ENCODE data around the gene ZNF630. TPM values are rescaled to one million over a fixed set of nuclear protein-coding genes. Genes with fewer than 3 reads are reported as not detected.

Gene ZNF630
- total and polyA plus RNA-seq, 2 donors (not counting 3 experiments of a cell fraction or from before 2014, with no cell fraction given), result 0.87 to 1.6 TPM

DNA sequence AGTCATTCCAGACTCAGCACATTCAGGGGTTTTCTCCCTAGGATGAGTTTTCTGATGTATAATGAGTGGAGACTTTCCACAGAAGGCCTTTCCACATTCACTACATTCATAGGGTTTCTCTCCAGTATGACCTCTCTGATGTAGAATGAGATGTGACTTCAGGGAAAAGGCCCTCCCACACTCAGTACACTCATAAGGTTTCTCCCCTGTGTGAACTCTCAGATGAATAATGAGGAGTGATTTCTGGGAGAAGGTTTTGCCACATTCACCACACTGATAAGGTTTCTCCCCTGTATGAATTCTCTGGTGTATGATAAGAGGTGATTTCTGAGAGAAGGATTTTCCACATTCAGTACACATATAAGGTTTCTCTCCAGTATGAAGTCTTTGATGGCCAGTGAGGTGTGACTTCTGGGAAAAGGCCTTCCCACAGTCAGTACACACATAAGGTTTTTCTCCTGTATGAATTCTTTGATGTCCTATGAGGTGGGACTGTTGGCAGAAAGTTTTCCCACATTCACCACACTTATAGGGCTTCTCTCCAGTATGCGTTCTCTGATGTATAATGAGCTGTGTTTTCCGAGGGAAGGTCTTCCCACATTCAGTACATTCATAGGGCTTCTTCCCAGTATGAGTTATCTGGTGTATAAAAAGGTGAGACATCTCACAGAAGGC lies 12.7 kb downstream of the ZNF630 start:
- no TSS peak for BruUV-seq (replicated peaks)
- Histone ChIP-seq H3K36me3 (ENCODE audit: control insufficient read depth in 2 of 2, extremely low read depth in 1 of 2, insufficient read depth in 2 of 2, low read length in 2 of 2) (peaks cover 0 to 2% of the 10 kb centered on the region in 2 experiments), H3K9ac (replicated peaks; ENCODE audit: extremely low read depth, insufficient read depth, low read length) (no peak overlapping the region), H3K79me2 (ENCODE audit: control insufficient read depth, insufficient read depth, low read length) (no peaks in the 10 kb centered on the region), H4K20me1 (replicated peaks; ENCODE audit: control insufficient read depth, extremely low read depth, insufficient read depth, low read length) (no peaks in the 10 kb centered on the region), H3K4me2 (ENCODE audit: insufficient read depth, low read length) (no peak overlapping the region), H3K4me1 (ENCODE audit: control insufficient read depth, extremely low read depth, insufficient read depth, low read length) (no peaks in the 10 kb centered on the region), H3K27ac (ENCODE audit: insufficient read depth, low read depth, low read length) (no peak overlapping the region), H2AFZ (ENCODE audit: low read depth, low read length) (no peak overlapping the region), H3K9me1 (replicated peaks; ENCODE audit: control insufficient read depth, extremely low read depth, insufficient read depth, low read length) (no peaks in the 10 kb centered on the region), H3K27me3 (ENCODE audit: control insufficient read depth in 2 of 2, insufficient read depth in 2 of 2, low read length in 2 of 2) (no peaks in the 10 kb centered on the region), H3K9me3 (replicated peaks; ENCODE audit: control insufficient read depth, insufficient read depth, low read length) (no peaks in the 10 kb centered on the region), H3K4me3 (replicated peaks in 1 of 3; ENCODE audit: insufficient read depth in 1 of 3, low read depth in 1 of 3, low read length in 3 of 3) (no peak overlapping the region)
- intact Hi-C loops (cut with micrococcal nuclease) (no loop called here), dilution Hi-C loops (cut with MboI; ENCODE audit: extremely low pct_ligation_motif_present, low sequenced_read_pairs) (no loop called here)
- ChIA-PET POLR2A (no interaction called here), CTCF (no interaction called here)
- DNase-seq (ENCODE audit: low read depth, low spot score), result no peak
- TF ChIP-seq JUN (IDR thresholded peaks at IDR 0.05; ENCODE audit: borderline replicate concordance, insufficient read depth, insufficient read length, low read depth) (no peak), MYC (IDR thresholded peaks at IDR 0.05; ENCODE audit: low read depth, low read length) (no peak), EZH2 (IDR thresholded peaks at IDR 0.05; ENCODE audit: borderline replicate concordance, low read depth, low read length, severe bottlenecking) (no peak), FOS (IDR thresholded peaks at IDR 0.05; ENCODE audit: borderline replicate concordance, insufficient read depth, low read length) (no peak), POLR2A (IDR thresholded peaks at IDR 0.05; ENCODE audit: low read depth, low read length) (no peak), POLR2AphosphoS5 (IDR thresholded peaks at IDR 0.05; ENCODE audit: insufficient read depth, low read depth, low read length) (no peak), GATA2 (IDR thresholded peaks at IDR 0.05; ENCODE audit: insufficient read depth, insufficient read length, low read depth, low read length) (no peak)
- TF ChIP-seq, protein P1, sequence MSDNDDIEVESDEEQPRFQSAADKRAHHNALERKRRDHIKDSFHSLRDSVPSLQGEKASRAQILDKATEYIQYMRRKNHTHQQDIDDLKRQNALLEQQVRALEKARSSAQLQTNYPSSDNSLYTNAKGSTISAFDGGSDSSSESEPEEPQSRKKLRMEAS (IDR thresholded peaks at IDR 0.05; ENCODE audit: insufficient read depth, insufficient read length), result no peak
- TF ChIP-seq, protein P2, sequence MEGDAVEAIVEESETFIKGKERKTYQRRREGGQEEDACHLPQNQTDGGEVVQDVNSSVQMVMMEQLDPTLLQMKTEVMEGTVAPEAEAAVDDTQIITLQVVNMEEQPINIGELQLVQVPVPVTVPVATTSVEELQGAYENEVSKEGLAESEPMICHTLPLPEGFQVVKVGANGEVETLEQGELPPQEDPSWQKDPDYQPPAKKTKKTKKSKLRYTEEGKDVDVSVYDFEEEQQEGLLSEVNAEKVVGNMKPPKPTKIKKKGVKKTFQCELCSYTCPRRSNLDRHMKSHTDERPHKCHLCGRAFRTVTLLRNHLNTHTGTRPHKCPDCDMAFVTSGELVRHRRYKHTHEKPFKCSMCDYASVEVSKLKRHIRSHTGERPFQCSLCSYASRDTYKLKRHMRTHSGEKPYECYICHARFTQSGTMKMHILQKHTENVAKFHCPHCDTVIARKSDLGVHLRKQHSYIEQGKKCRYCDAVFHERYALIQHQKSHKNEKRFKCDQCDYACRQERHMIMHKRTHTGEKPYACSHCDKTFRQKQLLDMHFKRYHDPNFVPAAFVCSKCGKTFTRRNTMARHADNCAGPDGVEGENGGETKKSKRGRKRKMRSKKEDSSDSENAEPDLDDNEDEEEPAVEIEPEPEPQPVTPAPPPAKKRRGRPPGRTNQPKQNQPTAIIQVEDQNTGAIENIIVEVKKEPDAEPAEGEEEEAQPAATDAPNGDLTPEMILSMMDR (IDR thresholded peaks at IDR 0.05; ENCODE audit: extremely low read depth in 1 of 2, insufficient read depth in 1 of 2, low read depth in 1 of 2, low read length in 2 of 2), result no peak
- no peak for FAIRE-seq

Measured in endothelial cell of umbilical vein (primary cell).